ENCODE data around the gene SLC24A1.

SLC24A1 gene

DNA sequence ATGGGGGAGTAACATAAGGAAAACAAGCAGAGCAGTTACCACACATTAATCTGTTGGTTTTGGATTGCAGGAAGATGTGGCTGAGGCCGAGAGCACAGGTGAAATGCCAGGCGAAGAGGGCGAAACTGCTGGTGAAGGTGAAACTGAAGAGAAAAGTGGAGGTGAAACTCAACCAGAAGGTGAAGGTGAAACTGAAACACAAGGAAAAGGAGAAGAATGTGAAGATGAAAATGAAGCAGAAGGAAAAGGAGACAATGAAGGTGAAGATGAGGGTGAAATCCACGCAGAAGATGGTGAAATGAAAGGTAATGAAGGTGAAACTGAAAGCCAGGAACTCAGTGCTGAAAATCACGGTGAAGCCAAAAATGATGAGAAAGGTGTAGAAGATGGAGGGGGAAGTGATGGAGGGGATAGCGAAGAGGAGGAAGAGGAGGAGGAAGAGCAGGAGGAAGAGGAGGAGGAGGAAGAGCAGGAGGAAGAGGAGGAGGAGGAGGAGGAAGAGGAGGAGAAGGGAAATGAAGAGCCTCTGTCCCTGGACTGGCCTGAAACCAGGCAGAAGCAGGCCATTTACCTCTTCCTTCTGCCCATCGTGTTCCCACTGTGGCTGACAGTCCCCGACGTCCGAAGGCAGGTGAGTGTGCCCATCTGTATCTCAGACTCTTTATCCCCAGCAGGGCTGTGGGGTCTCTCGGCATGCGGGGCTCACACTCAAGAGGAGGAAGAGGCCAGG is 28.7 kb downstream of the SLC24A1 start:
- Histone ChIP-seq H3K9ac (ENCODE audit: low read depth in 1 of 2, low read length in 2 of 2) (no peak overlapping the region), H3K27ac (ENCODE audit: low read depth, low read length) (no peak overlapping the region), H3K4me1 (ENCODE audit: control insufficient read depth in 1 of 2, insufficient read depth in 2 of 2, low read length in 2 of 2) (peaks cover 9 to 10% of the 10 kb centered on the region in 2 donors), H3K27me3 (ENCODE audit: control insufficient read depth in 1 of 2, insufficient read depth in 2 of 2, low read length in 2 of 2) (no peaks in the 10 kb centered on the region), H3K36me3 (ENCODE audit: control insufficient read depth in 1 of 2, insufficient read depth in 2 of 2, low read length in 2 of 2) (peaks cover 0 to 18% of the 10 kb centered on the region in 2 donors), H3K4me3 (ENCODE audit: low read depth in 1 of 2, low read length in 2 of 2) (no peak overlapping the region), H3K9me3 (ENCODE audit: control insufficient read depth in 1 of 2, low read length in 2 of 2) (no peaks in the 10 kb centered on the region)

- Histone ChIP-seq H3K4me1 (ENCODE audit: control insufficient read depth in 1 of 2, insufficient read depth in 2 of 2, low read length in 2 of 2) (peaks cover 9 to 10% of the 10 kb centered on the region in 2 donors), H3K9me3 (ENCODE audit: control insufficient read depth in 1 of 2, low read length in 2 of 2) (no peaks in the 10 kb centered on the region), H3K36me3 (ENCODE audit: control insufficient read depth in 1 of 2, insufficient read depth in 2 of 2, low read length in 2 of 2) (peaks cover 0 to 23% of the 10 kb centered on the region in 2 donors), H3K9ac (ENCODE audit: low read depth in 1 of 2, low read length in 2 of 2) (no peak overlapping the region), H3K27me3 (ENCODE audit: control insufficient read depth in 1 of 2, insufficient read depth in 2 of 2, low read length in 2 of 2) (no peaks in the 10 kb centered on the region), H3K4me3 (ENCODE audit: low read depth in 1 of 2, low read length in 2 of 2) (no peak overlapping the region), H3K27ac (ENCODE audit: low read depth, low read length) (no peak overlapping the region)
These were observed 29.2 kb downstream of the SLC24A1 start for GRCh38 chr15:65651042-65651322.

DNA sequence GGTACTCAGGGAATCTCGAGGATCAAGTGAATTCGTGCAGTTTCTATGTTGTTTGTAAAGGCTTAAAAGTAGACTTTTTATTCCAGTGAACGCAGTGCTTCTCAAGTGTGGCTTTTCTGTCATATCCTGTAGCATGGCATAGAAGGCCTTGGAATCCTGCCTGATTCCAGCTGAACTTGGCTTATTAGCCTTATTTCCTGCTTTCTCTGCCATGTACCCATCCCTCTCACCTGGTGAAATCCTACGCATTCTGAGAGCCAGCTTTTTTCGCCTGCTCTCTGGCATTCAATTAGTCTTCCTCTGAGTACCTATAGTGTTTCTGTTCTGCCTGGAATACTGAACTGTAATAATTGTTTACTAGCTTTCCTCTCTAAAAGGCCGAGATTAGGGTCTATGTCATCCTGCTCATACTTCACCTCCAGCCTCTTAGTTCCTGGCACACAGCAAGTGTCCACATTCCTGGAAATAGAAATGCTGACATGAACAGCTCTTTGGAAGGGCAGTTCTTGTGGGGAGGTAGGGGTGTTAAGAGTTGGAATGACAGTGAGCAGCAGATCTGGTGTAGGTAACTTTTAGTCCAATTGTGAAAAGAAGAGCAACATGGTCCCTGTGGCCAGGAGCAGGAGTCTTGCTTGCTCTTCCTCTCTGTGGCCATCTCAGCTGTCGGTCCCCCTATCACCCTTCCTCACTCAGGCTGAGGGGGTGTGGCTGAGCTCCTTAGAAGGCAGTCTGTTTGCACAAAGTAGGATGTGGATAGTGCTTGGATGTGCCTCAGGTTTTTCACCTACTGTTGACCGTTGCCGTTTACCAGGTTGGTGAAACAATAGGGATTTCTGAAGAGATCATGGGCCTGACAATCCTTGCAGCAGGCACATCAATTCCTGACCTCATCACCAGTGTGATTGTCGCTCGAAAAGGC is 30.4 kb downstream of the SLC24A1 start:
- H3K4me1 ChIP-seq (ENCODE audit: control insufficient read depth in 1 of 2, insufficient read depth in 2 of 2, low read length in 2 of 2) = peaks cover 9 to 10% of the 10 kb centered on the region in 2 donors
- H3K9ac ChIP-seq (ENCODE audit: low read depth in 1 of 2, low read length in 2 of 2) = no peak overlapping the region
- H3K36me3 ChIP-seq (ENCODE audit: control insufficient read depth in 1 of 2, insufficient read depth in 2 of 2, low read length in 2 of 2) = peaks cover 0 to 24% of the 10 kb centered on the region in 2 donors
- H3K27me3 ChIP-seq (ENCODE audit: control insufficient read depth in 1 of 2, insufficient read depth in 2 of 2, low read length in 2 of 2) = no peaks in the 10 kb centered on the region
- no peak overlapping the region for H3K27ac ChIP-seq (ENCODE audit: low read depth, low read length)
- no peak overlapping the region for H3K4me3 ChIP-seq (ENCODE audit: low read depth in 1 of 2, low read length in 2 of 2)
- H3K9me3 ChIP-seq (ENCODE audit: control insufficient read depth in 1 of 2, low read length in 2 of 2) = no peaks in the 10 kb centered on the region

DNA sequence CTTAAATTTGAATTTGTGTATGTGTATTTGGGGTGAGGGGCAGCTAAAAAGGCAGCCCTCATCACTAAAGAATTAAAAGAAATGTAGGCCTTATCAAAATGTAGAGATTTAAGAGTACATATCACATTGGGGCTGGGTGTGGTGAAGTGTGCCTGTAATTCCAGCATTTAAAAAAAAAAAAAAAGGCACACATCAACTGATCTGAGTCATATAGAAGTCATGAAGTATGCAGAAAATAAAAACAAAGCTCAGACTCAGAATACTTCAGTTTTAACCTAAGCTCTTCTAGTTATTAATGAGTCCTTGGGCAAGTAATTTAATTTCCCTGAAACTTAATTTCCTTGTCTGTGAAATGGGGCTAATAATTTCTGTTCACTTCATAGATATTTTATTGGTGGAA is 31.6 kb downstream of the SLC24A1 start:
- Histone ChIP-seq H3K4me3 (ENCODE audit: low read depth in 1 of 2, low read length in 2 of 2) (no peak overlapping the region), H3K36me3 (ENCODE audit: control insufficient read depth in 1 of 2, insufficient read depth in 2 of 2, low read length in 2 of 2) (peaks cover 0 to 24% of the 10 kb centered on the region in 2 donors), H3K27me3 (ENCODE audit: control insufficient read depth in 1 of 2, insufficient read depth in 2 of 2, low read length in 2 of 2) (no peaks in the 10 kb centered on the region), H3K9ac (ENCODE audit: low read depth in 1 of 2, low read length in 2 of 2) (no peak overlapping the region), H3K4me1 (ENCODE audit: control insufficient read depth in 1 of 2, insufficient read depth in 2 of 2, low read length in 2 of 2) (peaks cover 9 to 10% of the 10 kb centered on the region in 2 donors), H3K27ac (ENCODE audit: low read depth, low read length) (no peak overlapping the region), H3K9me3 (ENCODE audit: control insufficient read depth in 1 of 2, low read length in 2 of 2) (no peaks in the 10 kb centered on the region)

GRCh38 chr15:65653801-65654521 is 32.2 kb downstream of the SLC24A1 start:
- no peaks in the 10 kb centered on the region for H3K9me3 ChIP-seq (ENCODE audit: control insufficient read depth in 1 of 2, low read length in 2 of 2)
- no peak overlapping the region for H3K4me3 ChIP-seq (ENCODE audit: low read depth in 1 of 2, low read length in 2 of 2)
- H3K27ac ChIP-seq (ENCODE audit: low read depth, low read length) = no peak overlapping the region
- H3K36me3 ChIP-seq (ENCODE audit: control insufficient read depth in 1 of 2, insufficient read depth in 2 of 2, low read length in 2 of 2) = peaks cover 0 to 24% of the 10 kb centered on the region in 2 donors
- H3K27me3 ChIP-seq (ENCODE audit: control insufficient read depth in 1 of 2, insufficient read depth in 2 of 2, low read length in 2 of 2) = no peaks in the 10 kb centered on the region
- no peak overlapping the region for H3K9ac ChIP-seq (ENCODE audit: low read depth in 1 of 2, low read length in 2 of 2)
- H3K4me1 ChIP-seq (ENCODE audit: control insufficient read depth in 1 of 2, insufficient read depth in 2 of 2, low read length in 2 of 2) = peaks cover 9 to 10% of the 10 kb centered on the region in 2 donors

GRCh38 chr15:65655026-65655425 is 33.3 kb downstream of the SLC24A1 start:
- Histone ChIP-seq H3K9ac (ENCODE audit: low read depth in 1 of 2, low read length in 2 of 2) (no peak overlapping the region), H3K36me3 (ENCODE audit: control insufficient read depth in 1 of 2, insufficient read depth in 2 of 2, low read length in 2 of 2) (peaks cover 0 to 24% of the 10 kb centered on the region in 2 donors), H3K4me3 (ENCODE audit: low read depth in 1 of 2, low read length in 2 of 2) (no peak overlapping the region), H3K4me1 (ENCODE audit: control insufficient read depth in 1 of 2, insufficient read depth in 2 of 2, low read length in 2 of 2) (peaks cover 9 to 10% of the 10 kb centered on the region in 2 donors), H3K9me3 (ENCODE audit: control insufficient read depth in 1 of 2, low read length in 2 of 2) (no peaks in the 10 kb centered on the region), H3K27ac (ENCODE audit: low read depth, low read length) (no peak overlapping the region), H3K27me3 (ENCODE audit: control insufficient read depth in 1 of 2, insufficient read depth in 2 of 2, low read length in 2 of 2) (no peaks in the 10 kb centered on the region)

DNA sequence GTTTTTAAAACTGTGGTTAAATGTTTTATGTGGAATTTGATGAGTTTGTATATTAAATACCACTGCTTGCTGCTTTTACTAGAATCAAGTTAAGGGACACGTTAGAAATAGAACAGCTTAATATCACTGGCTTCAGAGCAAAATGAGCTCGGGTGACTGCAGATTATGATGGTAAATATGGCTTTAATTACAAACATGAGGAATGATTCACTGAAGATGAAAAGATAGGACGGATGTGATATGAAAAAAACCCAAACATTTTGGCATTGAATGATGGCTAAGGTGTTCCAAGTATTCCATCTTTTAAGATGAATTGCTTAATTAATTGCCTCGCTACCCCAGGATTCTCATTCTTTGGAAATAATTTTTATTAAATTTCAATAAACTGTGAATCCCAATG is 33.7 kb downstream of the SLC24A1 start:
- Histone ChIP-seq H3K27me3 (ENCODE audit: control insufficient read depth in 1 of 2, insufficient read depth in 2 of 2, low read length in 2 of 2) (no peaks in the 10 kb centered on the region), H3K27ac (ENCODE audit: low read depth, low read length) (no peak overlapping the region), H3K9ac (ENCODE audit: low read depth in 1 of 2, low read length in 2 of 2) (no peak overlapping the region), H3K36me3 (ENCODE audit: control insufficient read depth in 1 of 2, insufficient read depth in 2 of 2, low read length in 2 of 2) (peaks cover 0 to 24% of the 10 kb centered on the region in 2 donors), H3K9me3 (ENCODE audit: control insufficient read depth in 1 of 2, low read length in 2 of 2) (no peaks in the 10 kb centered on the region), H3K4me1 (ENCODE audit: control insufficient read depth in 1 of 2, insufficient read depth in 2 of 2, low read length in 2 of 2) (peaks cover 9 to 10% of the 10 kb centered on the region in 2 donors), H3K4me3 (ENCODE audit: low read depth in 1 of 2, low read length in 2 of 2) (no peak overlapping the region)

DNA sequence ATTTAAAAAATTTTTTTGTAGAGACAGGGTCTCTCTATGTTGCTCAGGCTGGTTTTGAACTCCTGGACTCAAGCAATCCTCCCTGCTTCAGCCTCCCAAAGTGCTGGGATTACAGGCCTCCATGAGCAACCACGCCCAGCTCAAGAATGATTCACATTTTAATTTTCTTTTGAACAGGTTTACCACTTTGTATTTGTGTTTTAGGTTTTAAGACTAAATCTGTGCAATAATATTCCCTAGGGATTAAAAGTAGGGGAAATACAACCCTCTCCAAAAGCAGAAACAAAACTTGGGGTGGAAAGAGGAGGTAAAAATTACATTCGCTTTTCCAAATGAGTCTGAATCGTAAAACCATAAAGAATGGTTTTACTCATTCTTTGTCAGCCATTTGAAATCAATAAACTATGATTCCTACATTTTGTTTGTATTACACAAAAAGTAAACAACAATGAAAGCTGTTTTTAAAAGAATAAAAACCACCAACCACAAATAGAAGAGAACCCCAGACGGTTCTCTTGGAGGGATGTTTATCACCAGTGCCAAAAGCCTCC is 37.8 kb downstream of the SLC24A1 start:
- H3K4me3 ChIP-seq (ENCODE audit: low read depth in 1 of 2, low read length in 2 of 2) = no peak overlapping the region

DNA sequence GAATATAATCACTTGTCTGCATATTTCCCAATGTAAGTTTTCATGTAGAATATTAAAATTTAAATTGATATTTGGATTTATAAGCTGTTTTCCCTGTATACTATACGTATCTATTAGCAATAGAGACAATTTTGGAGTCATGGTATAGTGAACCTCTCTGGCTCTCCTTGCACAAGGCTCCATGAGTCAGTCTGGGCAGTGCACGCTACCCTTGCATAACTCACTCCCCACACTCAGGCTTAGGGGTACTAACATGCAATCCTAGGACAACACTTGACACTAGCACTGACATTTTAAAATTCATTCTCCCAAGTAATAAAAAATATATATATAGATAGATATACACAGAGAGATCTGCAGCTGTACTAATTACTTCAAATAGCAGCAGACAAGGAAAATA is 39.2 kb downstream of the SLC24A1 start:
- Histone ChIP-seq H3K9ac (ENCODE audit: low read depth in 1 of 2, low read length in 2 of 2) (no peak overlapping the region), H3K27ac (ENCODE audit: low read depth, low read length) (no peak overlapping the region), H3K4me1 (ENCODE audit: control insufficient read depth in 1 of 2, insufficient read depth in 2 of 2, low read length in 2 of 2) (no peaks in the 10 kb centered on the region), H3K36me3 (ENCODE audit: control insufficient read depth in 1 of 2, insufficient read depth in 2 of 2, low read length in 2 of 2) (peaks cover 0 to 20% of the 10 kb centered on the region in 2 donors), H3K4me3 (ENCODE audit: low read depth in 1 of 2, low read length in 2 of 2) (no peak overlapping the region), H3K9me3 (ENCODE audit: control insufficient read depth in 1 of 2, low read length in 2 of 2) (no peaks in the 10 kb centered on the region), H3K27me3 (ENCODE audit: control insufficient read depth in 1 of 2, insufficient read depth in 2 of 2, low read length in 2 of 2) (no peaks in the 10 kb centered on the region)

More for the DNA sequence above, 37.8 kb downstream of the SLC24A1 start:
- Histone ChIP-seq H3K9me3 (ENCODE audit: control insufficient read depth in 1 of 2, low read length in 2 of 2) (no peaks in the 10 kb centered on the region), H3K9ac (ENCODE audit: low read depth in 1 of 2, low read length in 2 of 2) (no peak overlapping the region), H3K27ac (ENCODE audit: low read depth, low read length) (no peak overlapping the region), H3K4me1 (ENCODE audit: control insufficient read depth in 1 of 2, insufficient read depth in 2 of 2, low read length in 2 of 2) (peaks cover 0 to under 1% of the 10 kb centered on the region in 2 donors), H3K27me3 (ENCODE audit: control insufficient read depth in 1 of 2, insufficient read depth in 2 of 2, low read length in 2 of 2) (no peaks in the 10 kb centered on the region), H3K36me3 (ENCODE audit: control insufficient read depth in 1 of 2, insufficient read depth in 2 of 2, low read length in 2 of 2) (peaks cover 0 to 18% of the 10 kb centered on the region in 2 donors)
